Activated CD8-positive, alpha-beta memory T cell treated with anti-CD3 and anti-CD28 coated beads, Interleukin-2, amount 50 U/mL, for 1 hour (primary cell): ENCODE results near the gene USP3.
"Not testable (repeated sequence)": the region's sequence is repeated elsewhere in the genome, so short reads cannot be mapped to it uniquely, and the experiment has no call there.

Source experiments
- DNase-seq: peaks from one replicate; pipeline ENCODE4 v3.0.0-alpha.2; 2020; ENCODE audit errors: extremely low read depth

USP3 gene

GRCh38 chr15:63476229-63476632, 28.2 kb upstream of the USP3 start:
- no peak for DNase-seq

GRCh38 chr15:63478243-63478642, 26.1 kb upstream of the USP3 start:
- no peak for DNase-seq

- no peak for DNase-seq
These were observed 24.0 kb upstream of the USP3 start for GRCh38 chr15:63480441-63480821.

GRCh38 chr15:63481105-63481810, 23.1 kb upstream of the USP3 start:
- no peak for DNase-seq

- no peak for DNase-seq
These were observed 21.5 kb upstream of the USP3 start for GRCh38 chr15:63482874-63483323.

GRCh38 chr15:63483521-63484371, 20.6 kb upstream of the USP3 start:
- no peak for DNase-seq

- no peak for DNase-seq
These were observed 19.8 kb upstream of the USP3 start for GRCh38 chr15:63484433-63485186.

- DNase-seq: peak; percentile 71
These were observed 17.2 kb upstream of the USP3 start for GRCh38 chr15:63487076-63487757.

GRCh38 chr15:63487758-63488397, 16.5 kb upstream of the USP3 start:
- not testable (repeated sequence) for DNase-seq

GRCh38 chr15:63488398-63488960, 15.9 kb upstream of the USP3 start:
- DNase-seq: no peak

- no peak for DNase-seq
These were observed 15.0 kb upstream of the USP3 start for GRCh38 chr15:63489352-63489751.

- no peak for DNase-seq
These were observed 13.9 kb upstream of the USP3 start for GRCh38 chr15:63490345-63491034.

GRCh38 chr15:63491116-63491827, 13.1 kb upstream of the USP3 start:
- no peak for DNase-seq

- no peak for DNase-seq
These were observed 12.4 kb upstream of the USP3 start for GRCh38 chr15:63491979-63492378.

GRCh38 chr15:63492541-63493077, 11.8 kb upstream of the USP3 start:
- DNase-seq: no peak

GRCh38 chr15:63493436-63493835, 11.0 kb upstream of the USP3 start:
- DNase-seq: no peak

GRCh38 chr15:63494408-63494807, 10.0 kb upstream of the USP3 start:
- no peak for DNase-seq

- no peak for DNase-seq
These were observed 9.1 kb upstream of the USP3 start for GRCh38 chr15:63495343-63495742.

- no peak for DNase-seq
These were observed 8.5 kb upstream of the USP3 start for GRCh38 chr15:63495780-63496488.
